Stomach (tissue), 4 donors: ENCODE data around the gene FPR3.

Experiments used
- CTCF ChIP-seq, 7 experiments: fragments of 450-650 bp in 4 of 7; fragments of 200-600 bp in 3 of 7; sonication (generic) in 3 of 7; IDR thresholded peaks; one replicate each; pipeline ENCODE4 v1.5.1; 2016 to 2019; ENCODE audit warnings: antibody characterized with exemption in 7 of 7, control low read depth in 2 of 7, mild to moderate bottlenecking in 1 of 7
- POLR2AphosphoS5 ChIP-seq, 3 donors: sonication (generic); formaldehyde crosslinking; IDR thresholded peaks; one replicate each; pipeline ENCODE4 v1.6.1; 2016; ENCODE audit warnings: antibody characterized with exemption in 3 of 3

GRCh38 chr19:51784109-51784785 lies 10.7 kb upstream of the FPR3 start:
- TF ChIP-seq CTCF (IDR thresholded peaks at IDR 0.05) (no peak), POLR2AphosphoS5 (IDR thresholded peaks at IDR 0.05) (no peak)
